Epithelial cell of esophagus (primary cell): ENCODE results near the gene PLS1.
"Not testable (repeated sequence)": the region's sequence is repeated elsewhere in the genome, so short reads cannot be mapped to it uniquely, and the experiment has no call there.

Source experiments
- DNase-seq: peaks from one replicate; pipeline ENCODE4 v3.0.0; 2010; ENCODE audit warnings: low read depth
- H3K4me3 ChIP-seq: 2 replicates; pipeline ENCODE4 v1.5.1; 2011; ENCODE audit warnings: mild to moderate bottlenecking, low read length, control low read depth
- CTCF ChIP-seq: IDR thresholded peaks from 2 replicates; pipeline ENCODE4 v1.5.1; 2011; ENCODE audit warnings: low read depth, mild to moderate bottlenecking, low read length, control low read depth, inconsistent platforms; ENCODE audit not compliant: insufficient read depth; ENCODE audit errors: missing control alignments

Gene PLS1

GRCh38 chr3:142580061-142580423 is 16.2 kb upstream of the PLS1 start:
- no peak for TF ChIP-seq CTCF
- DNase-seq, result no peak
- no peak overlapping the region for H3K4me3 ChIP-seq

- DNase-seq, H3K4me3 ChIP-seq: not testable (repeated sequence)
These were observed 15.1 kb upstream of the PLS1 start for GRCh38 chr3:142581070-142581469.

- no peak overlapping the region for H3K4me3 ChIP-seq
- peak; percentile 64 for TF ChIP-seq CTCF
- DNase-seq, result peak; percentile 85
These were observed 9.3 kb upstream of the PLS1 start for GRCh38 chr3:142586803-142587406.

GRCh38 chr3:142588703-142589102 is 7.5 kb upstream of the PLS1 start:
- no peak for DNase-seq
- TF ChIP-seq CTCF, result no peak

GRCh38 chr3:142592268-142592667 is 3.9 kb upstream of the PLS1 start:
- DNase-seq, H3K4me3 ChIP-seq: not testable (repeated sequence)

More at GRCh38 chr3:142588703-142589102, 7.5 kb upstream of the PLS1 start:
- H3K4me3 ChIP-seq, result no peak overlapping the region

- no peak for TF ChIP-seq CTCF
- no peak for DNase-seq
- no peak overlapping the region for H3K4me3 ChIP-seq
These were observed 1.1 kb upstream of the PLS1 start for GRCh38 chr3:142595141-142595540.

- peak overlapping the region; percentile 80 for H3K4me3 ChIP-seq
- TF ChIP-seq CTCF, result no peak
- DNase-seq, result peak; percentile 66
These were observed 627 bp upstream of the PLS1 start for GRCh38 chr3:142595581-142595950.

- H3K4me3 ChIP-seq, result peak overlapping the region; percentile 80
- no peak for TF ChIP-seq CTCF
- DNase-seq, result no peak
These were observed 514 bp downstream of the PLS1 start for GRCh38 chr3:142596726-142597088.
